ENCODE results near the gene ZNF618. TPM values are rescaled to one million over a fixed set of nuclear protein-coding genes. Genes with fewer than 3 reads are reported as not detected.
"Not testable (repeated sequence)": the region's sequence is repeated elsewhere in the genome, so short reads cannot be mapped to it uniquely, and the experiment has no call there.

The ZNF618 gene
- total RNA-seq, 2 donors from 2014 or later, result 4.6 to 11.3 TPM

- no peaks in the 10 kb centered on the region for H3K9me3 ChIP-seq
- H3K4me3 ChIP-seq, result no peak overlapping the region
- no peaks in the 10 kb centered on the region for H3K36me3 ChIP-seq
- peak; percentile 1 for DNase-seq (ENCODE audit: low spot score)
- TF ChIP-seq CTCF (IDR thresholded peaks at IDR 0.05) (no peak), POLR2AphosphoS5 (IDR thresholded peaks at IDR 0.05) (no peak)
- H3K4me1 ChIP-seq (replicated peaks), result no peaks in the 10 kb centered on the region
- intact Hi-C loops (cut with DNase I), result loop anchor here (10.0 kb wide), 1 partner anchor 355 kb away; no protein-coding TSS in a partner anchor
- no peaks in the 10 kb centered on the region for H3K27me3 ChIP-seq (replicated peaks; ENCODE audit: insufficient read depth)
- H3K27ac ChIP-seq, result no peak overlapping the region
- WGBS, result 94% methylated on average over 5 of the region's 5 CpGs
These were observed 163.4 kb downstream of the ZNF618 start for GRCh38 chr9:114039484-114039883.

- H3K27me3 ChIP-seq (replicated peaks; ENCODE audit: insufficient read depth); H3K27ac ChIP-seq; H3K4me3 ChIP-seq; H3K4me1 ChIP-seq (replicated peaks); intact Hi-C loops (cut with DNase I); H3K9me3 ChIP-seq; DNase-seq (ENCODE audit: low spot score); H3K36me3 ChIP-seq: not testable (repeated sequence)
These were observed 167.6 kb downstream of the ZNF618 start for GRCh38 chr9:114043660-114044059.

- no peak overlapping the region for H3K27ac ChIP-seq
- H3K9me3 ChIP-seq, result no peaks in the 10 kb centered on the region
- 73% methylated on average over 4 of the region's 4 CpGs for WGBS
- peaks cover 0 to 10% of the 10 kb centered on the region in 2 donors for H3K36me3 ChIP-seq
- TF ChIP-seq POLR2AphosphoS5 (IDR thresholded peaks at IDR 0.05), result no peak
- TF ChIP-seq CTCF (IDR thresholded peaks at IDR 0.05), result no peak
- TF ChIP-seq POLR2A (IDR thresholded peaks at IDR 0.05), result no peak
- H3K4me3 ChIP-seq, result no peak overlapping the region
- H3K27me3 ChIP-seq (replicated peaks; ENCODE audit: insufficient read depth), result no peaks in the 10 kb centered on the region
- intact Hi-C loops (cut with DNase I), result no loop called here
- H3K4me1 ChIP-seq (replicated peaks), result no peaks in the 10 kb centered on the region
- no peak for DNase-seq (ENCODE audit: low spot score)
These were observed 170.2 kb downstream of the ZNF618 start for GRCh38 chr9:114046237-114046755.

- no peak overlapping the region for H3K27ac ChIP-seq
- no peaks in the 10 kb centered on the region for H3K9me3 ChIP-seq
- H3K4me3 ChIP-seq, result no peak overlapping the region
- TF ChIP-seq POLR2AphosphoS5 (IDR thresholded peaks at IDR 0.05) (no peak), POLR2A (IDR thresholded peaks at IDR 0.05) (no peak), CTCF (IDR thresholded peaks at IDR 0.05) (no peak)
- H3K36me3 ChIP-seq, result peaks cover 0 to 10% of the 10 kb centered on the region in 2 donors
- no peaks in the 10 kb centered on the region for H3K27me3 ChIP-seq (replicated peaks; ENCODE audit: insufficient read depth)
- intact Hi-C loops (cut with DNase I), result no loop called here
- no peak for DNase-seq (ENCODE audit: low spot score)
- H3K4me1 ChIP-seq (replicated peaks), result no peaks in the 10 kb centered on the region
- 88% methylated on average over 1 of the region's 1 CpG for WGBS
These were observed 170.8 kb downstream of the ZNF618 start for GRCh38 chr9:114046875-114047274.

GRCh38 chr9:114047717-114048116 lies 171.6 kb downstream of the ZNF618 start:
- H3K27me3 ChIP-seq (replicated peaks; ENCODE audit: insufficient read depth), result no peaks in the 10 kb centered on the region
- peaks cover 0 to 10% of the 10 kb centered on the region in 2 donors for H3K36me3 ChIP-seq
- WGBS, result 75% methylated on average over 3 of the region's 3 CpGs
- DNase-seq (ENCODE audit: low spot score), result no peak
- no peak overlapping the region for H3K27ac ChIP-seq
- intact Hi-C loops (cut with DNase I), result no loop called here
- no peaks in the 10 kb centered on the region for H3K4me1 ChIP-seq (replicated peaks)
- H3K9me3 ChIP-seq, result no peaks in the 10 kb centered on the region
- H3K4me3 ChIP-seq, result no peak overlapping the region
- TF ChIP-seq CTCF (IDR thresholded peaks at IDR 0.05) (no peak), POLR2AphosphoS5 (IDR thresholded peaks at IDR 0.05) (no peak), POLR2A (IDR thresholded peaks at IDR 0.05) (no peak)

Data from prostate gland (tissue), 2 donors.